ENCODE results near the gene OGDH. TPM values are rescaled to one million over a fixed set of nuclear protein-coding genes. Genes with fewer than 3 reads are reported as not detected.
A peak's percentile ranks its signal among the peaks of the same experiment; 100 is the strongest.

Gene OGDH
- total and polyA plus RNA-seq, 2 experiments from 2014 or later = 13.5 to 76.9 TPM

GRCh38 chr7:44557485-44557884 lies 48.9 kb upstream of the OGDH start (continued):
- TF ChIP-seq NANOG (IDR thresholded peaks at IDR 0.05; ENCODE audit: borderline replicate concordance) (no peak), EZH2 (IDR thresholded peaks at IDR 0.05; ENCODE audit: low read depth, unreplicated experiment) (no peak), JUNB (IDR thresholded peaks at IDR 0.05; ENCODE audit: unreplicated experiment) (no peak), CTCF (conservative IDR thresholded peaks at IDR 0.05; ENCODE audit: low read depth in 2 of 2) (no peak), ZNF114 (CRISPR knock-in tag; IDR thresholded peaks at IDR 0.05) (no peak), POLR2AphosphoS5 (IDR thresholded peaks at IDR 0.05; ENCODE audit: low read depth) (no peak), ETS1 (IDR thresholded peaks at IDR 0.05) (no peak), ZNF331 (CRISPR knock-in tag; IDR thresholded peaks at IDR 0.05; ENCODE audit: low read depth) (no peak)

GRCh38 chr7:44559485-44559884 lies 46.9 kb upstream of the OGDH start:
- Histone ChIP-seq H3K4me2 (no peak overlapping the region), H3K9me2 (ENCODE audit: insufficient read depth) (no peaks in the 10 kb centered on the region), H3K27me3 (ENCODE audit: insufficient read depth) (no peaks in the 10 kb centered on the region), H2AFZ (no peak overlapping the region), H3K4me3 (no peak overlapping the region), H3K4me1 (ENCODE audit: insufficient read depth) (no peaks in the 10 kb centered on the region), H3K79me2 (replicated peaks; ENCODE audit: insufficient read depth) (no peaks in the 10 kb centered on the region), H4K20me1 (replicated peaks; ENCODE audit: insufficient read depth) (no peaks in the 10 kb centered on the region), H3K36me3 (ENCODE audit: insufficient read depth) (0 out of 2 replicates have a peak, but pooled peaks cover under 1% of the 10 kb centered on the region), H3K27ac (ENCODE audit: low read depth) (no peak overlapping the region), H3F3A (replicated peaks; ENCODE audit: low read depth) (no peaks in the 10 kb centered on the region)
- H3K9me3 Mint-ChIP-seq = no peaks in the 10 kb centered on the region; the same call in 2 of the 3 replicates
- H3K4me3 Mint-ChIP-seq = no peak overlapping the region
- peaks cover 14% of the 10 kb centered on the region for H3K36me3 Mint-ChIP-seq (ENCODE audit: low read depth)
- peak overlapping the region; percentile 52; the same call in 1 of the 2 replicates for H3K27ac Mint-ChIP-seq
- H3K27me3 Mint-ChIP-seq (ENCODE audit: insufficient read depth, low read depth, poor library complexity) = peaks cover 10% of the 10 kb centered on the region
- H3K4me1 Mint-ChIP-seq = peaks cover 5% of the 10 kb centered on the region; the same call in 2 of the 3 replicates
- no peak for DNase-seq (ENCODE audit: low spot score)
- ATAC-seq = no peak
- TF ChIP-seq ETS1 (IDR thresholded peaks at IDR 0.05) (no peak), POLR2AphosphoS5 (IDR thresholded peaks at IDR 0.05; ENCODE audit: low read depth) (no peak), ZNF331 (CRISPR knock-in tag; IDR thresholded peaks at IDR 0.05; ENCODE audit: low read depth) (no peak), STAT1 (IDR thresholded peaks at IDR 0.05; ENCODE audit: unreplicated experiment) (no peak), JUNB (IDR thresholded peaks at IDR 0.05; ENCODE audit: unreplicated experiment) (no peak), ZNF114 (CRISPR knock-in tag; IDR thresholded peaks at IDR 0.05) (no peak), EZH2phosphoT487 (IDR thresholded peaks at IDR 0.05; ENCODE audit: unreplicated experiment) (no peak), CTCF (conservative IDR thresholded peaks at IDR 0.05; ENCODE audit: low read depth in 2 of 2) (no peak), NANOG (IDR thresholded peaks at IDR 0.05; ENCODE audit: borderline replicate concordance) (no peak), EZH2 (IDR thresholded peaks at IDR 0.05; ENCODE audit: low read depth, unreplicated experiment) (no peak), CREB1 (CRISPR knock-in tag; IDR thresholded peaks at IDR 0.05; ENCODE audit: low read depth) (no peak), REST (IDR thresholded peaks at IDR 0.05; ENCODE audit: unreplicated experiment) (no peak)

Measured in GM23338 (cell line).